DND-41 (cell line): Measurements from ENCODE around the gene DAD1.
A peak's percentile ranks its signal among the peaks of the same experiment; 100 is the strongest.

Experiments used
- CTCF ChIP-seq: IDR thresholded peaks from 2 replicates; pipeline ENCODE4 v1.5.1; 2012; ENCODE audit warnings: borderline replicate concordance, low read length, moderate library complexity, mild to moderate bottlenecking; ENCODE audit not compliant: poor library complexity, severe bottlenecking; ENCODE audit errors: extremely low read depth
- EZH2 ChIP-seq: IDR thresholded peaks from 3 replicates; pipeline ENCODE4 v1.6.1; 2012; ENCODE audit warnings: borderline replicate concordance, low read depth, mild to moderate bottlenecking, moderate library complexity, low read length, inconsistent platforms; ENCODE audit not compliant: severe bottlenecking

DNA sequence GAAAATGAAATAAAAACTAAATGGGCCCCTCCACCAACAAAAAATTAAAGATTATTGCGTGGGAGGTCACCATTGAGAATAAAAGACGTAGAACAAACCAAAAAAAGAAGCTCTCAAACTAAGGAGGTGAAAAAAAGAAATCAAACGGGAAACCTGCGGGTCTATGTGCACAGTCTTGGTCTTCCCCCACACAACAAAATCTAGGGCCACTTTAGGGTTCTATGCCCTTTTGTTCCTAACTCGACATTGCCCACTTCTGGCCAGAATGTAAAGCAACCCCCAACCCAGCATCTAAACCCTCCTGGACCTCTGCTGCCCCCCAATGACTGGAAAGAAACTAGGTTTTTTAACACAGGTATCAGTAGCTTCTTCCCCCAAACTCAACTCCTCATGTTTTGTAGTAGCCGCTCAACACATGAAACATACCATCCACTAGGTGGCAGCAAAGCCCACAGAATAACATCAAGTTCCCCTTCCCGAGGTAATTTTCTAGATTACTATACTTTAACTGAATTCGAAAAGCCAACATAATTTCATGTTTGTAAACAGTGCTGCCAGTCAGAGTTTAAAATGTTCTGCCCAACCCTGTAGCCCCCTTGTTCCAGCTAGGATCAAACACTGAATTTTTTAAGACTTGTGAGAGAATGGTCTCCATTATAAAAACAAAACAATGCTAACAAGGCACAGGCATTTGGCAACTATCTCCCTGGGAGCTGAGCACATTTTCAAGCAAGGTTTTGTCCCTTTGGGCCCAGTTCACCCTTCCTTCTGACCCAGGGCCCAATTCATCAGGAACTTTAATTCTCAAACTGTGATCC is 18.7 kb downstream of the DAD1 start:
- peak; percentile 90 for TF ChIP-seq CTCF
- no peak for TF ChIP-seq EZH2
